Measurements from ENCODE around the gene BMF.
"Not testable (repeated sequence)": the region's sequence is repeated elsewhere in the genome, so short reads cannot be mapped to it uniquely, and the experiment has no call there.

Gene BMF

GRCh38 chr15:40125950-40126349 is 17.3 kb upstream of the BMF start:
- DNase-seq: no peak

- not testable (repeated sequence) for DNase-seq
Measured at GRCh38 chr15:40124807-40125285, 16.2 kb upstream of the BMF start.

- DNase-seq: not testable (repeated sequence)
Measured at GRCh38 chr15:40124333-40124732, 15.7 kb upstream of the BMF start.

GRCh38 chr15:40123863-40124262 is 15.2 kb upstream of the BMF start:
- DNase-seq: not testable (repeated sequence)

- DNase-seq: not testable (repeated sequence)
Measured at GRCh38 chr15:40122989-40123388, 14.3 kb upstream of the BMF start.

- DNase-seq: no peak
Measured at GRCh38 chr15:40121911-40122638, 13.4 kb upstream of the BMF start.

GRCh38 chr15:40118473-40118872 is 9.8 kb upstream of the BMF start:
- no peak for DNase-seq

- DNase-seq: peak; percentile 29 to 34
Measured at GRCh38 chr15:40115670-40116093, 7.0 kb upstream of the BMF start.

GRCh38 chr15:40115106-40115505 is 6.4 kb upstream of the BMF start:
- DNase-seq: not testable (repeated sequence)

- DNase-seq: no peak
Measured at GRCh38 chr15:40114218-40114617, 5.5 kb upstream of the BMF start.

GRCh38 chr15:40112789-40113188 is 4.1 kb upstream of the BMF start:
- DNase-seq: no peak

GRCh38 chr15:40111888-40112287 is 3.2 kb upstream of the BMF start:
- DNase-seq: no peak

GRCh38 chr15:40110866-40111550 is 2.3 kb upstream of the BMF start:
- DNase-seq: no peak

GRCh38 chr15:40108061-40108854 is 421 bp downstream of the BMF start:
- no peak for DNase-seq

- DNase-seq: no peak
Measured at GRCh38 chr15:40106203-40107161, 2.2 kb downstream of the BMF start.

- peak; percentile 31 to 41 for DNase-seq
Measured at GRCh38 chr15:40105517-40106202, 3.0 kb downstream of the BMF start.

- DNase-seq: peak; percentile 74 to 75
Measured at GRCh38 chr15:40104865-40105516, 3.7 kb downstream of the BMF start.

- no peak for DNase-seq
Measured at GRCh38 chr15:40104296-40104864, 4.3 kb downstream of the BMF start.

GRCh38 chr15:40103864-40104271 is 4.8 kb downstream of the BMF start:
- no peak for DNase-seq

Data from activated CD4-positive, alpha-beta T cell treated with anti-CD3 and anti-CD28 coated beads for 4 hours (primary cell).